Measurements from ENCODE around the gene COMMD10.

COMMD10 gene

DNA sequence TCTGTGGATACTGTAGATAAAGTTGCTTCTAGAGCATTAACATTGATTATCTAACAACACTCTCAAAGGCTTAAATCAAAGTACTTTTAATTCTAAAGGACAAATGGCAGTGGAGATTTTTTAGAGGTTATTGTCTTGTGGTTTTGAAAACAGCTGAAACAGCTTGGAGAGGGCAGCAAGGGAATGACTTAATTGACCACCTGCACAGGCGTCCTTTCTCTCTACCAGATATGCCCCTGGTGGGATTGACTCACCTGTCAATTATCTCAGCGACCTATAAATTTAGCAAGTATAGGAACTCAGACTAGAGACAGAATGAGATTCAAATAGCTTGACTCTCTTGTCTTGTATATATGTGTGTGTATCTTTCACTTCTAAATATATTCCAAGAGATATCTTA is 39.0 kb upstream of the COMMD10 start:
- DNase-seq (ENCODE audit: low read depth) = no peak
- TF ChIP-seq, protein P1, sequence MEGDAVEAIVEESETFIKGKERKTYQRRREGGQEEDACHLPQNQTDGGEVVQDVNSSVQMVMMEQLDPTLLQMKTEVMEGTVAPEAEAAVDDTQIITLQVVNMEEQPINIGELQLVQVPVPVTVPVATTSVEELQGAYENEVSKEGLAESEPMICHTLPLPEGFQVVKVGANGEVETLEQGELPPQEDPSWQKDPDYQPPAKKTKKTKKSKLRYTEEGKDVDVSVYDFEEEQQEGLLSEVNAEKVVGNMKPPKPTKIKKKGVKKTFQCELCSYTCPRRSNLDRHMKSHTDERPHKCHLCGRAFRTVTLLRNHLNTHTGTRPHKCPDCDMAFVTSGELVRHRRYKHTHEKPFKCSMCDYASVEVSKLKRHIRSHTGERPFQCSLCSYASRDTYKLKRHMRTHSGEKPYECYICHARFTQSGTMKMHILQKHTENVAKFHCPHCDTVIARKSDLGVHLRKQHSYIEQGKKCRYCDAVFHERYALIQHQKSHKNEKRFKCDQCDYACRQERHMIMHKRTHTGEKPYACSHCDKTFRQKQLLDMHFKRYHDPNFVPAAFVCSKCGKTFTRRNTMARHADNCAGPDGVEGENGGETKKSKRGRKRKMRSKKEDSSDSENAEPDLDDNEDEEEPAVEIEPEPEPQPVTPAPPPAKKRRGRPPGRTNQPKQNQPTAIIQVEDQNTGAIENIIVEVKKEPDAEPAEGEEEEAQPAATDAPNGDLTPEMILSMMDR (IDR thresholded peaks at IDR 0.05; ENCODE audit: control insufficient read depth, extremely low read depth, insufficient read depth) = no peak
- no peak overlapping the region for H3K4me3 ChIP-seq (ENCODE audit: low read depth, low read length)

DNA sequence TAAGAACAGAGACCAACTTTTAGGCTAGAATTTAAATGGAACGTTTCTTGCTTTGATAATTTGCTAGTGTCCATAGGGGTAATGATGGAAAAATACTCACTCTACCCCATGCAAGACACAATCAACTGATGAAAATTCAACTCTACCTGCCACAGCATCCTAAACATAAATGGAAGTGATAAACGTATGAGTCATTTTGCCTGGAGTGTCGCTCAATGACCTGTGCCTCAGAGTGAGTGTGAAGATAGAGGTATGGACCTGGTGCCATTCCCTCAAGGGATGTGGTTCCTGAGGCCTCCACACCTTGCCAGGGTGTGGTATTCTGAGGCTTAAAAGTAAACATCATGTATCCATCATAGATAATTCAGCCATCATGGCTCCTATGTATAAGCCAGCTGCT is 38.6 kb upstream of the COMMD10 start:
- no peak overlapping the region for H3K4me3 ChIP-seq (ENCODE audit: low read depth, low read length)
- DNase-seq (ENCODE audit: low read depth) = no peak
- TF ChIP-seq, protein P1 (IDR thresholded peaks at IDR 0.05; ENCODE audit: control insufficient read depth, extremely low read depth, insufficient read depth) = no peak

DNA sequence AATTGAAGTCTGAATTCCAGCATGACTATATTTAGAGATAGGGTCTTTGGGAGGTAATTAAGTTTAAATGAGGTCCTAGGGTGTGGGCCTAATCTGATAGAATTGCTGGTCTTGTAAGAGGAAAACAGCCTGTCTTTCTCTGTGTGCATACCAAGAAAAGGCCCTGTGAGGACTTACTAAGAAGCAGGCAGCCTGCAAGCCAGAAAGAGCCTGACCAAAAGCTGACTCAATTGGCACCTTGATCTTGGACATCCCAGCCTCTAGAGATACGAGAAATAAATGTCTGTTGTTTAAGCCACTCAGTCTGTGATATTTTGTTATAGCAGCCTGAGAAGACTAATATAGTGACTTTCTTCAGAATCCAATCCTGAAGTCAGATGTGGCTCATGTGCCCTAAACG is 38.0 kb upstream of the COMMD10 start:
- no peak for DNase-seq (ENCODE audit: low read depth)
- no peak overlapping the region for H3K4me3 ChIP-seq (ENCODE audit: low read depth, low read length)
- TF ChIP-seq, protein P1 (IDR thresholded peaks at IDR 0.05; ENCODE audit: control insufficient read depth, extremely low read depth, insufficient read depth) = no peak

DNA sequence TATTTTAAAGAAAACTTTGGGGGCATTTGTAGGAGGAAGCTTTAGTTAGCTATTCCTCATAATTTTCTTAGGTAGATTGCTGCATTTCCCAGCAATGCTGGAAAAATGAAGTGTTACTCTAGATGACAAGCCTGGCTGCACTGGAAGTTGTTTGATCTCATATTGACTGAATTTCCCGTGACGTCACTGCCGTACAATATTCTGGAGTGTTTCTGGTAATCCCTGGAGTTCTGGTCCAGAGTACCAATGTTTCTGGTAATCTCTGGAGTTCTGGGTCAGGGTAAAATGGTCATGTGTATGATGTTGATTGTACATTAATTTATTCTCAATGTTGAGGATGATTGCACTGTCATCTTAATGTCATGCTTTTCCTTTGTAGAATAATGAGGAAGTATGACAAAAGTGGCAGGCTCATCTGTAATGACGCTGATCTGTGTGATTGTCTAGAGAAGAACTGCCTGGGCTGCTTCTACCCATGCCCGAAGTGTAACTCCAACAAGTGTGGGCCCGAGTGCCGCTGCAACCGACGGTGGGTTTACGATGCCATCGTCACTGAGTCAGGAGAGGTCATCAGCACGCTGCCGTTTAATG is 26.4 kb upstream of the COMMD10 start:
- no peak for DNase-seq (ENCODE audit: low read depth)

DNA sequence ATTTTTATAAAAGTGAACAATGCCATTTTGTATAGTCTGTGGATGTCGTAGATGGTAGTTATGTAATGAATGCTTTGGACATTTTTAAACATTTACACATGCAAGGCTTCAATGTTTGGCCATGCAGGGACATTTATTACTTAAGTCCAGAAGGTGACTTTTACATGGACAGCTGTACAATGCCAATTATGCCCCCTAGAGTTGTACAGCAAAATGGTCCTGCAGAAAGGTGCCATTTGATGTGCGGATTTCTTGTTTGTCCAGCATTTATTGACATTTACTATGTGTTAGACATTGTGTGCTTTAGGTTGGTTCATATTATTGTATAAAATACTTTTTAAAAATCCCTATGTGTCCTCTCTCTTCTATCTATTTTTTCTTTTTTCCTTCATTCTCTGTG is 22.5 kb upstream of the COMMD10 start:
- TF ChIP-seq, protein P1 (IDR thresholded peaks at IDR 0.05; ENCODE audit: control insufficient read depth, extremely low read depth, insufficient read depth) = peak; percentile 47
- no peak for DNase-seq (ENCODE audit: low read depth)
- H3K4me3 ChIP-seq (ENCODE audit: low read depth, low read length) = no peak overlapping the region

More for the DNA sequence above, 26.4 kb upstream of the COMMD10 start:
- H3K4me3 ChIP-seq (ENCODE audit: low read depth, low read length) = no peak overlapping the region
- TF ChIP-seq, protein P1 (IDR thresholded peaks at IDR 0.05; ENCODE audit: control insufficient read depth, extremely low read depth, insufficient read depth) = no peak

DNA sequence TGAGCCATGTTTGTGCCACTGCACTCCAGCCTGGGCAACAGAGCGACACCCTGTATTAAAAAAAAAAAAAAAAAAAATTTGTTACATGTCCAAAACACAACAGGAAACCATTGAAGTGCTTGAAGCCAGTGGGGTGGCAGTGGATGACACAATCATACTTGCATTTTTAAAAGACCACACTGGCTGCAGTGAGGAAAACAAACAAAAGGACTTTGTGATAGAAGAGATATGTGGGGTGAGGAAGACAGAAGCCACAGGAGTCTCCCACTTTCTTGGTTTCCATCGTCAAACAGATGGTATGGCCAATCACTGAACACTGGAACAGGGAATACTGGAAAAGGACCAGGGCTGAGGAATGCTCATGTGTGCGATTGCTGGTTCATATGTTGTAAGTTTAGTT is 20.9 kb upstream of the COMMD10 start:
- DNase-seq (ENCODE audit: low read depth) = no peak
- no peak overlapping the region for H3K4me3 ChIP-seq (ENCODE audit: low read depth, low read length)
- TF ChIP-seq, protein P1 (IDR thresholded peaks at IDR 0.05; ENCODE audit: control insufficient read depth, extremely low read depth, insufficient read depth) = no peak

DNA sequence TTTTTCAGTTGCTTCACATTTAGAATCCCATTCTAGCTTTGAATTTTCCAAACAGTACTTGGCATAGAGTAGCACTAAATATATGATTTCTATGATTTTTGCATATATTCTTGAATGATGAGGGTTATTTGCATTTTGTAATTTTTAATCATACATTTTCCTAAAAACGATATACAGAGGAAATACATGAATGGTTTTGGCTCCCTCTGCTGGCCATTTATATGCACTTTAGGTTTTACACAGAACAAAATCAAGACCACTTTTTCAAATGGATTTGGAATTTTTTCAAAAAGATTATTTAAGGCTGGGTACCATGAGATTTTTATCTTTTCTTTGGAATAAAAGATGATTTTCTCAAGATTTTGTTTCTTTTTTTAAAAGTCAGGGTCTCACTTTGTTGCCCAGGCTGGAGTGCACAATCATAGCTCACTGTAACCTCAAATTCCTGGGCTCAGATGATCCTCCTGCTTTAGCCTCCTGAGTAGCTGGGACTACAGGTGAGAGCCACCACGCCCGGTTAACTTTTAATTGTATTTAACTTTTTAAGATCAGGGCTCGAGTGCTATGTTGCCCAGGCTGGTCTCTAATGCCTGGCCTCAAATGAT is 16.7 kb upstream of the COMMD10 start:
- TF ChIP-seq, protein P1 (IDR thresholded peaks at IDR 0.05; ENCODE audit: control insufficient read depth, extremely low read depth, insufficient read depth) = peak; percentile 60
- DNase-seq (ENCODE audit: low read depth) = peak; percentile 31
- no peak overlapping the region for H3K4me3 ChIP-seq (ENCODE audit: low read depth, low read length)
